ENCODE results near the gene BAIAP2. TPM values are rescaled to one million over a fixed set of nuclear protein-coding genes. Genes with fewer than 3 reads are reported as not detected.
"Not testable (repeated sequence)": the region's sequence is repeated elsewhere in the genome, so short reads cannot be mapped to it uniquely, and the experiment has no call there.

Gene BAIAP2
- total RNA-seq, 2 donors from 2014 or later = 20.8 to 22.7 TPM

GRCh38 chr17:81071761-81072741, 37.1 kb downstream of the BAIAP2 start:
- peak; percentile 48 to 70 for DNase-seq
- intact Hi-C loops (cut with DNase I, micrococcal nuclease) = no loop called here
- ATAC-seq = peak; percentile 83

- DNase-seq (no peak), ATAC-seq (no peak)
- intact Hi-C loops (cut with DNase I, micrococcal nuclease) = no loop called here
Observed at GRCh38 chr17:81073967-81074839, 39.3 kb downstream of the BAIAP2 start.

- ATAC-seq (no peak), DNase-seq (no peak)
- intact Hi-C loops (cut with DNase I, micrococcal nuclease) = no loop called here
Observed at GRCh38 chr17:81074875-81075274, 39.9 kb downstream of the BAIAP2 start.

- DNase-seq (no peak), ATAC-seq (no peak)
- intact Hi-C loops (cut with DNase I, micrococcal nuclease) = no loop called here
Observed at GRCh38 chr17:81075307-81075706, 40.4 kb downstream of the BAIAP2 start.

GRCh38 chr17:81076141-81076679, 41.3 kb downstream of the BAIAP2 start:
- no peak for ATAC-seq
- intact Hi-C loops (cut with DNase I, micrococcal nuclease) = no loop called here

GRCh38 chr17:81078026-81078913, 43.3 kb downstream of the BAIAP2 start:
- ATAC-seq; intact Hi-C loops (cut with DNase I, micrococcal nuclease); DNase-seq: not testable (repeated sequence)

More at GRCh38 chr17:81076141-81076679, 41.3 kb downstream of the BAIAP2 start:
- no peak for DNase-seq

GRCh38 chr17:81080019-81080418, 45.1 kb downstream of the BAIAP2 start:
- intact Hi-C loops (cut with DNase I, micrococcal nuclease) = no loop called here
- DNase-seq = no peak
- no peak for ATAC-seq

- no peak for DNase-seq
- intact Hi-C loops (cut with DNase I, micrococcal nuclease) = no loop called here
- no peak for ATAC-seq
Observed at GRCh38 chr17:81081222-81082176, 46.5 kb downstream of the BAIAP2 start.

GRCh38 chr17:81082177-81083073, 47.5 kb downstream of the BAIAP2 start:
- intact Hi-C loops (cut with DNase I, micrococcal nuclease) = no loop called here
- no peak for DNase-seq
- ATAC-seq = no peak

GRCh38 chr17:81083125-81083765, 48.3 kb downstream of the BAIAP2 start:
- ATAC-seq (no peak), DNase-seq (no peak)
- intact Hi-C loops (cut with DNase I, micrococcal nuclease) = no loop called here

- no peak for DNase-seq
- intact Hi-C loops (cut with DNase I, micrococcal nuclease) = no loop called here
- ATAC-seq = no peak
Observed at GRCh38 chr17:81084680-81085419, 49.9 kb downstream of the BAIAP2 start.

- DNase-seq = no peak
- intact Hi-C loops (cut with DNase I, micrococcal nuclease) = no loop called here
- ATAC-seq = no peak
Observed at GRCh38 chr17:81085420-81085911, 50.5 kb downstream of the BAIAP2 start.

- DNase-seq (peak; percentile 62 to 67), ATAC-seq (peak; percentile 73)
- intact Hi-C loops (cut with DNase I, micrococcal nuclease) = no loop called here
Observed at GRCh38 chr17:81086789-81087551, 52.0 kb downstream of the BAIAP2 start.

Data from left colon (tissue), 2 donors.